SK-N-SH (cell line): Measurements from ENCODE around the gene GSK3B. TPM values are rescaled to one million over a fixed set of nuclear protein-coding genes. Genes with fewer than 3 reads are reported as not detected.

Source experiments
- CTCF ChIA-PET: fragments of 300-600, 350-600 bp; formaldehyde crosslinking; extraction: SDS; loops from one replicate; lab custom pipeline; 2021; lab: Yijun Ruan, JAX
- POLR2A ChIA-PET: fragments of 350-600 bp; sonication (Branson Sonifier 250); formaldehyde crosslinking; extraction: SDS; loops from one replicate; lab custom pipeline; 2020; ENCODE audit warnings: antibody characterized with exemption, inconsistent platforms; lab: Yijun Ruan, JAX
- DNase-seq: peaks from one replicate; pipeline ENCODE4 v3.0.0; 2012
- H2AFZ ChIP-seq: fragments of 200-600 bp; sonication (generic); 2 replicates; pipeline ENCODE4 v1.8.1; 2016; ENCODE audit warnings: antibody characterized with exemption, mild to moderate bottlenecking, low read depth
- H3F3A ChIP-seq: fragments of 200-600 bp; sonication (generic); replicated peaks from 2 replicates; pipeline ENCODE3; 2016; ENCODE audit warnings: antibody characterized with exemption, mild to moderate bottlenecking; ENCODE audit not compliant: insufficient read depth
- H3K27ac ChIP-seq, 2 experiments: fragments of 200-500 bp in 1 of 2; fragments of 200-600 bp in 1 of 2; sonication (Bioruptor generic) in 1 of 2; sonication (generic), shearing (Covaris generic) in 1 of 2; 2 replicates each; pipeline versions ENCODE4 v1.5.1 to v1.6.1; 2014 to 2016; ENCODE audit warnings: low read depth in 2 of 2, inconsistent platforms in 1 of 2, low read length in 1 of 2, mild to moderate bottlenecking in 1 of 2, mixed read lengths in 1 of 2
- H3K27me3 ChIP-seq: fragments of 200-600 bp; sonication (generic), shearing (Covaris generic); 2 replicates; pipeline ENCODE4 v1.6.1; 2016; ENCODE audit warnings: mixed run types; ENCODE audit not compliant: insufficient read depth
- H3K36me3 ChIP-seq, 2 experiments: fragments of 200-500 bp in 1 of 2; fragments of 200-600 bp in 1 of 2; sonication (Bioruptor generic) in 1 of 2; sonication (generic) in 1 of 2; replicated peaks in 1 of 2; 2 replicates each; pipeline versions ENCODE3 to v1.5.1; 2014 to 2016; ENCODE audit warnings: low read length in 1 of 2, mild to moderate bottlenecking in 1 of 2; ENCODE audit not compliant: insufficient read depth in 2 of 2, control insufficient read depth in 1 of 2
- H3K4me1 ChIP-seq, 2 experiments: fragments of 200-500 bp in 1 of 2; fragments of 200-600 bp in 1 of 2; sonication (Bioruptor generic) in 1 of 2; sonication (generic), shearing (Covaris generic) in 1 of 2; 2 replicates each; pipeline versions ENCODE4 v1.5.1 to v1.6.1; 2014 to 2016; ENCODE audit warnings: low read depth in 1 of 2, low read length in 1 of 2, mixed run types in 1 of 2; ENCODE audit not compliant: insufficient read depth in 2 of 2, control insufficient read depth in 1 of 2
- H3K4me2 ChIP-seq: fragments of 200-600 bp; sonication (generic), shearing (Covaris generic); 2 replicates; pipeline ENCODE4 v1.6.1; 2017; ENCODE audit warnings: mixed run types
- H3K4me3 ChIP-seq, 2 experiments: fragments of 200-500 bp in 1 of 2; fragments of 200-600 bp in 1 of 2; sonication (Bioruptor generic) in 1 of 2; sonication (generic), shearing (Covaris generic) in 1 of 2; 2 replicates each; pipeline versions ENCODE4 v1.5.1 to v1.8.1; 2014 to 2016; ENCODE audit warnings: low read depth in 2 of 2, inconsistent platforms in 1 of 2, low read length in 1 of 2, mild to moderate bottlenecking in 1 of 2, mixed read lengths in 1 of 2, moderate library complexity in 1 of 2
- H3K79me2 ChIP-seq: fragments of 200-600 bp; sonication (generic); 2 replicates; pipeline ENCODE4 v1.8.1; 2017; ENCODE audit warnings: mild to moderate bottlenecking; ENCODE audit not compliant: insufficient read depth
- H3K9ac ChIP-seq: fragments of 200-600 bp; sonication (generic); 2 replicates; pipeline ENCODE4 v1.6.1; 2017; ENCODE audit warnings: mixed run types
- H3K9me2 ChIP-seq: fragments of 200-600 bp; sonication (generic); 2 replicates; pipeline ENCODE4 v1.6.1; 2017; ENCODE audit warnings: mixed run types
- H3K9me3 ChIP-seq: fragments of 200-600 bp; sonication (generic); 2 replicates; pipeline ENCODE4 v1.6.1; 2017; ENCODE audit warnings: mixed run types, mild to moderate bottlenecking, moderate library complexity
- H4K20me1 ChIP-seq: fragments of 200-600 bp; sonication (generic); 2 replicates; pipeline ENCODE4 v1.6.1; 2017; ENCODE audit warnings: mild to moderate bottlenecking, mixed run types; ENCODE audit not compliant: insufficient read depth
- ELF1 ChIP-seq: IDR thresholded peaks from 2 replicates; pipeline ENCODE4 v1.4.0; 2012
- EP300 ChIP-seq, 2 experiments: IDR thresholded peaks; 2 replicates each; pipeline versions ENCODE4 v1.4.0 to v1.6.1; 2012; ENCODE audit warnings: borderline replicate concordance in 1 of 2, low read depth in 1 of 2, low read length in 1 of 2
- EZH2phosphoT487 ChIP-seq: fragments of 200-600 bp; sonication (generic); IDR thresholded peaks from 2 replicates; pipeline ENCODE4 v1.6.1; 2017; ENCODE audit warnings: low read depth, mixed run types, mild to moderate bottlenecking, antibody characterized with exemption, moderate library complexity, borderline replicate concordance
- FOXJ3 ChIP-seq: sonication (generic); formaldehyde crosslinking; IDR thresholded peaks from 2 replicates; pipeline ENCODE4 v1.5.1; 2020; ENCODE audit warnings: mild to moderate bottlenecking, missing genetic modification reagents
- FOXM1 ChIP-seq: IDR thresholded peaks from 2 replicates; pipeline ENCODE4 v1.4.0; 2012; ENCODE audit warnings: low read depth, mild to moderate bottlenecking
- GATA2 ChIP-seq: sonication (generic); formaldehyde crosslinking; IDR thresholded peaks from 2 replicates; pipeline ENCODE4 v1.5.0; 2020; ENCODE audit warnings: mild to moderate bottlenecking, missing genetic modification reagents
- JUND ChIP-seq: IDR thresholded peaks from 2 replicates; pipeline ENCODE4 v1.4.0; 2012
- MEF2A ChIP-seq: IDR thresholded peaks from 2 replicates; pipeline ENCODE4 v1.4.0; 2012; ENCODE audit warnings: low read depth, borderline replicate concordance
- MXI1 ChIP-seq: IDR thresholded peaks from 2 replicates; pipeline ENCODE4 v1.6.1; 2012; ENCODE audit warnings: mild to moderate bottlenecking, low read depth, low read length, improper control_type of control experiment
- NRF1 ChIP-seq: IDR thresholded peaks from 2 replicates; pipeline ENCODE4 v1.6.1; 2012; ENCODE audit warnings: low read depth, mild to moderate bottlenecking, low read length
- PBX3 ChIP-seq: IDR thresholded peaks from 2 replicates; pipeline ENCODE4; 2012
- POLR2AphosphoS5 ChIP-seq: IDR thresholded peaks from 2 replicates; pipeline ENCODE4 v1.6.1; 2012; ENCODE audit warnings: low read depth, low read length
- RAD21 ChIP-seq: IDR thresholded peaks from 2 replicates; pipeline ENCODE4 v1.6.1; 2012; ENCODE audit warnings: mild to moderate bottlenecking, low read length
- RCOR1 ChIP-seq: fragments of 150-350 bp; IDR thresholded peaks from 2 replicates; pipeline ENCODE4 v1.6.1; 2017; ENCODE audit warnings: antibody characterized with exemption, low read length
- REST ChIP-seq: IDR thresholded peaks from 2 replicates; pipeline ENCODE4 v1.6.1; 2012; ENCODE audit warnings: mild to moderate bottlenecking, low read depth, low read length, moderate library complexity
- RXRA ChIP-seq: IDR thresholded peaks from 2 replicates; pipeline ENCODE4 v1.4.0; 2012; ENCODE audit warnings: low read depth, mild to moderate bottlenecking, borderline replicate concordance
- SIN3A ChIP-seq: IDR thresholded peaks from 2 replicates; pipeline ENCODE4 v1.6.1; 2012; ENCODE audit warnings: low read depth, mild to moderate bottlenecking, low read length, moderate library complexity, borderline replicate concordance
- SMC3 ChIP-seq: IDR thresholded peaks from 2 replicates; pipeline ENCODE4 v1.6.1; 2012; ENCODE audit warnings: low read depth, low read length, improper control_type of control experiment
- TAF1 ChIP-seq: IDR thresholded peaks from 2 replicates; pipeline ENCODE4 v1.6.1; 2012; ENCODE audit warnings: low read depth, mild to moderate bottlenecking, low read length, moderate library complexity, borderline replicate concordance
- TEAD4 ChIP-seq: IDR thresholded peaks from 2 replicates; pipeline ENCODE4 v1.4.0; 2012; ENCODE audit warnings: mild to moderate bottlenecking, borderline replicate concordance; ENCODE audit not compliant: insufficient read depth
- ZBTB33 ChIP-seq: IDR thresholded peaks from 2 replicates; pipeline ENCODE4 v1.4.0; 2012; ENCODE audit warnings: low read depth, borderline replicate concordance
- WGBS: methylation state at CpG from one replicate; pipeline ENCODE4 v1.1.6; 2017; ENCODE audit warnings: low lambda C conversion rate; 5-methylcytosine and 5-hydroxymethylcytosine counted together
- polyA plus RNA-seq, 3 experiments: library from polyadenylated mRNA; depleted of rRNA; stranded (reverse); fragments of >200 nt; gene quantifications; 2 replicates each; pipeline ENCODE4 v1.2.3, GENCODE V29; 2012

The GSK3B gene
- polyA plus RNA-seq, 1 of the 3 experiments (the other 2 are of a cell fraction): 15.9 TPM

- TF ChIP-seq TEAD4 (no peak), MXI1 (no peak), GATA2 (CRISPR knock-in tag) (no peak), POLR2AphosphoS5 (no peak), RAD21 (no peak), FOXM1 (no peak), EZH2phosphoT487 (no peak), SIN3A (no peak), JUND (no peak), PBX3 (no peak), FOXJ3 (no peak), MEF2A (no peak)
- Histone ChIP-seq H3K27me3 (no peaks in the 10 kb centered on the region), H3K9me2 (no peaks in the 10 kb centered on the region), H3K36me3 (no peaks in the 10 kb centered on the region), H3F3A (peaks cover 4% of the 10 kb centered on the region), H4K20me1 (peaks cover 98% of the 10 kb centered on the region), H3K4me3 (no peak overlapping the region), H3K27ac (no peak overlapping the region), H3K4me1 (no peaks in the 10 kb centered on the region; a peak in 2 of 4 replicates), H2AFZ (no peak overlapping the region), H3K9me3 (no peaks in the 10 kb centered on the region), H3K4me2 (no peak overlapping the region), H3K79me2 (peaks cover 100% of the 10 kb centered on the region), H3K9ac (no peak overlapping the region)
- CTCF ChIA-PET: interaction anchor here (0.9 to 1.2 kb wide), 2 partner anchors 15 to 131 kb away, joined by 3 read pairs; no protein-coding TSS in a partner anchor
- POLR2A ChIA-PET: no interaction called here
- WGBS: 100% methylated on average over 1 of the region's 1 CpG
- DNase-seq: no peak
Observed at GRCh38 chr3:120057626-120058025, 36.6 kb downstream of the GSK3B start.

- Histone ChIP-seq H4K20me1 (peaks cover 98% of the 10 kb centered on the region), H3K79me2 (peaks cover 100% of the 10 kb centered on the region), H3K9me2 (no peaks in the 10 kb centered on the region), H3K36me3 (no peaks in the 10 kb centered on the region), H3K4me2 (no peak overlapping the region), H3K9ac (no peak overlapping the region), H3K9me3 (no peaks in the 10 kb centered on the region), H3K27ac (no peak overlapping the region), H2AFZ (no peak overlapping the region), H3F3A (peaks cover 4% of the 10 kb centered on the region), H3K27me3 (no peaks in the 10 kb centered on the region), H3K4me1 (peaks cover 0 to under 1% of the 10 kb centered on the region in 2 experiments; a peak in 2 of 4 replicates), H3K4me3 (no peak overlapping the region)
- 96% methylated on average over 7 of the region's 7 CpGs for whole genome bisulfite sequencing
- DNase-seq: no peak
- TF ChIP-seq SIN3A: no peak
- TF ChIP-seq ZBTB33: no peak
- no peak for TF ChIP-seq ELF1
- TF ChIP-seq RXRA: no peak
- TF ChIP-seq REST: no peak
- no peak for TF ChIP-seq EZH2phosphoT487
- TF ChIP-seq SMC3: no peak
- no peak for TF ChIP-seq GATA2 (CRISPR knock-in tag)
- no peak for TF ChIP-seq PBX3
- no peak for TF ChIP-seq RCOR1
- TF ChIP-seq NRF1: no peak
- TF ChIP-seq TAF1: no peak
- TF ChIP-seq FOXJ3: no peak
- no peak for TF ChIP-seq JUND
- TF ChIP-seq EP300 (IDR thresholded peaks at IDR 0.05; ENCODE audit: borderline replicate concordance in 1 of 2, low read depth in 1 of 2, low read length in 1 of 2): no peak
- ChIA-PET CTCF (no interaction called here), POLR2A (no interaction called here)
Observed at GRCh38 chr3:120057029-120057428, 37.2 kb downstream of the GSK3B start.
